DMS53 treated with DMSO at 0.1 percent for 48 hours (cell line): Measurements from ENCODE around the gene AK4.
"Not testable (repeated sequence)": the region's sequence is repeated elsewhere in the genome, so short reads cannot be mapped to it uniquely, and the experiment has no call there.

Experiments used
- DNase-seq: peaks from one replicate; lab custom pipeline; 2025; ENCODE audit not compliant: unreplicated experiment; lab: John Stamatoyannopoulos, UW

AK4 gene

GRCh38 chr1:65150108-65150463, 2.1 kb downstream of the AK4 start:
- DNase-seq = no peak

- no peak for DNase-seq
These were observed 2.7 kb downstream of the AK4 start for GRCh38 chr1:65150583-65151263.

GRCh38 chr1:65151641-65152040, 3.6 kb downstream of the AK4 start:
- no peak for DNase-seq

- no peak for DNase-seq
These were observed 5.6 kb downstream of the AK4 start for GRCh38 chr1:65153635-65154034.

- no peak for DNase-seq
These were observed 9.0 kb downstream of the AK4 start for GRCh38 chr1:65156910-65157545.

- no peak for DNase-seq
These were observed 9.5 kb downstream of the AK4 start for GRCh38 chr1:65157546-65157941.

GRCh38 chr1:65159291-65159688, 11.3 kb downstream of the AK4 start:
- DNase-seq = not testable (repeated sequence)

GRCh38 chr1:65159801-65160523, 12.0 kb downstream of the AK4 start:
- DNase-seq = no peak

- DNase-seq = no peak
These were observed 15.3 kb downstream of the AK4 start for GRCh38 chr1:65163201-65163805.

GRCh38 chr1:65164101-65164500, 16.1 kb downstream of the AK4 start:
- DNase-seq = not testable (repeated sequence)

- no peak for DNase-seq
These were observed 16.6 kb downstream of the AK4 start for GRCh38 chr1:65164633-65165032.

- DNase-seq = no peak
These were observed 17.4 kb downstream of the AK4 start for GRCh38 chr1:65165269-65165993.

GRCh38 chr1:65166572-65167305, 18.7 kb downstream of the AK4 start:
- DNase-seq = no peak

- no peak for DNase-seq
These were observed 19.7 kb downstream of the AK4 start for GRCh38 chr1:65167586-65168242.

GRCh38 chr1:65168867-65169266, 20.9 kb downstream of the AK4 start:
- DNase-seq = no peak

- no peak for DNase-seq
These were observed 22.6 kb downstream of the AK4 start for GRCh38 chr1:65170511-65171142.

GRCh38 chr1:65172936-65173690, 25.1 kb downstream of the AK4 start:
- DNase-seq = no peak

- no peak for DNase-seq
These were observed 26.6 kb downstream of the AK4 start for GRCh38 chr1:65174585-65174984.
